ENCODE results near the gene TNS2. TPM values are rescaled to one million over a fixed set of nuclear protein-coding genes. Genes with fewer than 3 reads are reported as not detected.
"Not testable (repeated sequence)": the region's sequence is repeated elsewhere in the genome, so short reads cannot be mapped to it uniquely, and the experiment has no call there.

Gene TNS2
- total RNA-seq, 1 donor from 2014 or later: 91.7 TPM

DNA sequence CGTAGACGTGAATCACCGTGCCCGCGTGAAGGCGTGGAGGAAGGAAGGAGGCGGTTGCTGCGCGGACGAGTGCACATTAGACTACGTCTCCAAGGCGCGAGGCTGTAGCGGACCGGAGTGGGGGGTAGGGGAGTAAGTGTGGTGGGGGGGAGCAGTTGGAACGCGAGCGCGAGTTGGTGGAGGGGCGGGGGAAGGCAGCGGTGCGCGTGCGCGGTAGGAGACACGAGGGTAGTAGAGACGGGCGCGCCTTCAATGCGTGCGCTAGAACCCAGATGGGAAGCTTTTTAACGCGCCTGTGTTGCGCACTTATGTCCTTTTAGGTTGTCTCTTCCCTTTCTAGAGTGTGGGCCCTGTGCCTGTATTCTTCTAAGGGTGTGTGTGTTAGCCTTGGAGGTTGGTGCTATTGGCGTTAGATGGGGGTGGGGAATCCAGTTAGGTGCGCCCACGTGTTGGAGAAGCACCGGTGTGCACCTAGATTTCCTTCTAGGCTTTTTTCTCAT, 43.0 kb upstream of the TNS2 start:
- Mint-ChIP-seq H3K27ac (peak overlapping the region; percentile 100), H3K4me3 (peak overlapping the region; percentile 99), H3K4me1 (peaks cover 45% of the 10 kb centered on the region), H3K9me3 (no peaks in the 10 kb centered on the region), H3K27me3 (ENCODE audit: low read depth) (no peaks in the 10 kb centered on the region), H3K36me3 (peaks cover 3% of the 10 kb centered on the region)
- peak; percentile 68 to 77 for DNase-seq (ENCODE audit: low spot score in 2 of 2, unreplicated experiment in 2 of 2)
- TF ChIP-seq, protein P1, sequence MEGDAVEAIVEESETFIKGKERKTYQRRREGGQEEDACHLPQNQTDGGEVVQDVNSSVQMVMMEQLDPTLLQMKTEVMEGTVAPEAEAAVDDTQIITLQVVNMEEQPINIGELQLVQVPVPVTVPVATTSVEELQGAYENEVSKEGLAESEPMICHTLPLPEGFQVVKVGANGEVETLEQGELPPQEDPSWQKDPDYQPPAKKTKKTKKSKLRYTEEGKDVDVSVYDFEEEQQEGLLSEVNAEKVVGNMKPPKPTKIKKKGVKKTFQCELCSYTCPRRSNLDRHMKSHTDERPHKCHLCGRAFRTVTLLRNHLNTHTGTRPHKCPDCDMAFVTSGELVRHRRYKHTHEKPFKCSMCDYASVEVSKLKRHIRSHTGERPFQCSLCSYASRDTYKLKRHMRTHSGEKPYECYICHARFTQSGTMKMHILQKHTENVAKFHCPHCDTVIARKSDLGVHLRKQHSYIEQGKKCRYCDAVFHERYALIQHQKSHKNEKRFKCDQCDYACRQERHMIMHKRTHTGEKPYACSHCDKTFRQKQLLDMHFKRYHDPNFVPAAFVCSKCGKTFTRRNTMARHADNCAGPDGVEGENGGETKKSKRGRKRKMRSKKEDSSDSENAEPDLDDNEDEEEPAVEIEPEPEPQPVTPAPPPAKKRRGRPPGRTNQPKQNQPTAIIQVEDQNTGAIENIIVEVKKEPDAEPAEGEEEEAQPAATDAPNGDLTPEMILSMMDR (IDR thresholded peaks at IDR 0.05; ENCODE audit: unreplicated experiment): no peak

DNA sequence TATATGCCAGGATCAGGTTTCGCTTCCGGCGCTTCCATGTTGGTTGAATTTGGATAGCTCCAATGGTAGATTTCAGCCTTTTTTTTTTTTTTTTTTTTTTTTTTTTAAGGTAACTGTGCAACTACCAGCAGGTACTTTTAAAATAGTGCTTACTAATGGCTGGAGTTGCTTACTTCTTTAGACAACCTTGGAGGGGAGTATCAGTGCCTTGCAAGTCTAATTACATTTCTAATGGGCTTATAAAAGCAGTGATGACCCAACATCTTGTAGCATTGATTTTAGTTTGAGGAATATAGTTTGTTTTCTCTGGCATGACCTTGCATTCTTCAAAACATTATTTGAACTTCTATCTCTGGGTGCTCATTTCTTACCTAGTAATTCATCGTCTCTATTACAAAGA, 42.5 kb upstream of the TNS2 start:
- peak overlapping the region; percentile 99 for H3K4me3 Mint-ChIP-seq

DNA sequence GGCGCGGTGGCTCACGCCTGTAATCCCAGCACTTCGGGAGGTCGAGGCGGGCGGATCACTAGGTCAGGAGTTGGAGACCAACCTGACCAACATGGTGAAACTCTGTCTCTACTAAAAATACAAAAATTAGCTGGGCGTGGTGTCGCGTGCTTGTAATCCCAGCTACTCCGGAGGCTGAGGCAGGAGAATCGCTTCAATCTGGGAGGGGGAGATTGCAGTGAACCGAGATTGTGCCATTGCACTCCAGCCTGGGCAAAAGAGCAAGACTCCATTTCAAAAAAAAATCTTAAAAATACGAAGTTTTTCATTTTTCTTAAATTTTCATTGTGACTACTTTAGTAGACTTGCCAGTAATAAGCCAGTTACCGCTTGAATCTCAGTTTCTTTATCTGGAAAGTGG, 41.1 kb upstream of the TNS2 start:
- peak overlapping the region; percentile 89 for H3K27ac Mint-ChIP-seq
- DNase-seq (ENCODE audit: low spot score in 2 of 2, unreplicated experiment in 2 of 2); H3K36me3 Mint-ChIP-seq; H3K27me3 Mint-ChIP-seq (ENCODE audit: low read depth); H3K9me3 Mint-ChIP-seq: not testable (repeated sequence)
- peaks cover 45% of the 10 kb centered on the region for H3K4me1 Mint-ChIP-seq
- peak overlapping the region; percentile 99 for H3K4me3 Mint-ChIP-seq

More for the DNA sequence above, 42.5 kb upstream of the TNS2 start:
- DNase-seq (ENCODE audit: low spot score in 2 of 2, unreplicated experiment in 2 of 2): no peak
- H3K27me3 Mint-ChIP-seq (ENCODE audit: low read depth): no peaks in the 10 kb centered on the region
- H3K4me1 Mint-ChIP-seq: peaks cover 45% of the 10 kb centered on the region
- H3K36me3 Mint-ChIP-seq: peaks cover 4% of the 10 kb centered on the region
- peak overlapping the region; percentile 100 for H3K27ac Mint-ChIP-seq
- H3K9me3 Mint-ChIP-seq: no peaks in the 10 kb centered on the region
- TF ChIP-seq, protein P1 (IDR thresholded peaks at IDR 0.05; ENCODE audit: unreplicated experiment): no peak

DNA sequence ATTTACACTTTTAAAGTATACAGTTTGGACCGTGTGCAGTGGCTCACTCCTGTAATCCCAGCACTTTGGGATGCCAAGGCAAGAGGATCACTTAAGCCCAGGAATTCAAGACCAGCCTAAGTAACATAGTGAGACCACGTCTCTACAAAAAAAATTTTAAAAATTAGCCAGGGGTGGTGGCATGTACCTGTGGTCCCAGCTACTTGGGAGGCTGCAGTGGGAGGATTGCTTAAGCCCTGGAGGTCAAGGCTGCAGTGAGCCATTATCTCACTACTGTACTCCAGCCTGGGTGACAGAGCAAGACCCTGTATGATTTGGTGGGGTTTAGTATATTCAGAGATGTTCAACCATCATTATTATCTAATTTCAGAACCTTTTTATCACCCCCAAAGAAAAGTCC, 38.9 kb upstream of the TNS2 start:
- TF ChIP-seq, protein P1 (IDR thresholded peaks at IDR 0.05; ENCODE audit: unreplicated experiment): no peak
- H3K36me3 Mint-ChIP-seq: peaks cover 9% of the 10 kb centered on the region
- no peak overlapping the region for H3K4me3 Mint-ChIP-seq
- DNase-seq (ENCODE audit: low spot score in 2 of 2, unreplicated experiment in 2 of 2): no peak
- H3K27me3 Mint-ChIP-seq (ENCODE audit: low read depth): no peaks in the 10 kb centered on the region
- H3K9me3 Mint-ChIP-seq: no peaks in the 10 kb centered on the region
- H3K27ac Mint-ChIP-seq: peak overlapping the region; percentile 17
- H3K4me1 Mint-ChIP-seq: peaks cover 29% of the 10 kb centered on the region

DNA sequence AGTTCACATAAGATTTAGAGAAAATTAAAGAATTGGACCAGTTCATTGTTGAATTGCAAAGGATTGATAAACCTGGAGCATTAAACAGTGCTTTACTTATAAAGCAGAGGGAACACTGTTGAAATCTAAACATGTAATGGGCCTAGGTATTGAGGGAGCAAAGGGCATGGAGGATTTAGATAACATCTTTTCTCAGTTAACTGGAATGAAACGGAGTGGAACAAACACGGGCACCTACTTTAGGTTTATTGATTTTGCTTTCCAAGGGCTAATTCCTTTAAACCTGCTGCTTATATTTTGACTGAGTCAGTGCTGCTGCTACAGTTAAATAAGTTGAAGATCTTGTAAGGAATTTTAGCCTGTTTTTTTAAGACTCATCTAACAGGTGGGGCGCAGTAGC, 38.0 kb upstream of the TNS2 start:
- Mint-ChIP-seq H3K9me3 (no peaks in the 10 kb centered on the region), H3K4me1 (peaks cover 28% of the 10 kb centered on the region), H3K36me3 (peaks cover 9% of the 10 kb centered on the region), H3K4me3 (no peak overlapping the region), H3K27me3 (ENCODE audit: low read depth) (no peaks in the 10 kb centered on the region), H3K27ac (peak overlapping the region; percentile 17)
- DNase-seq (ENCODE audit: low spot score in 2 of 2, unreplicated experiment in 2 of 2): no peak
- TF ChIP-seq, protein P1 (IDR thresholded peaks at IDR 0.05; ENCODE audit: unreplicated experiment): no peak

DNA sequence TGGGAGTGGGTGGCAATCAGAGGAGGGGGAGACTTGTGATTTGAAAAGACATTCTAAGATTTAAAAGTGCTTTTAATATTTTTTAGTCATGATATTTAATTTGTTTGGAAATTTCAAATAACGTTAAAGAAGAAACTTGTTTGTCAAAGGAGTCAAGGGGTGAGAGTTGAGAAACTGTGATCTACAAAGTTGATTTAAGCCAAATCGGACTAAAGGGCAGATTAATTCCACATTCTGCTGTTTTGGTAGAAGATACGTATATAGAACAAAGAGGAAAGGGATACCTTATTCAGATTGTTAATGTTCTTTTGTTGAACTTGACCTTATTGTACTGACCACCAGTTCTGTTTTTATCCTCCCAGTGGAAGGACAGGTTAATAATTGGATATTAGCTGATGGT, 36.9 kb upstream of the TNS2 start:
- TF ChIP-seq, protein P1 (IDR thresholded peaks at IDR 0.05; ENCODE audit: unreplicated experiment): no peak
- Mint-ChIP-seq H3K4me1 (peaks cover 19% of the 10 kb centered on the region), H3K4me3 (no peak overlapping the region), H3K36me3 (peaks cover 13% of the 10 kb centered on the region), H3K27me3 (ENCODE audit: low read depth) (no peaks in the 10 kb centered on the region), H3K27ac (no peak overlapping the region), H3K9me3 (no peaks in the 10 kb centered on the region)
- no peak for DNase-seq (ENCODE audit: low spot score in 2 of 2, unreplicated experiment in 2 of 2)

Measured in mesothelial cell of epicardium (in vitro differentiated cells).